EH (cell line): ENCODE data around the gene L1CAM.

Source experiments
- DNase-seq: peaks from one replicate; pipeline ENCODE4 v3.0.0-alpha.2; 2015; ENCODE audit warnings: low read depth

L1CAM gene

GRCh38 chrX:153862369-153863250 lies 23.4 kb downstream of the L1CAM start:
- no peak for DNase-seq

- DNase-seq: no peak
Measured at GRCh38 chrX:153861733-153862310, 24.2 kb downstream of the L1CAM start.

GRCh38 chrX:153861151-153861550 lies 24.8 kb downstream of the L1CAM start:
- DNase-seq: no peak

GRCh38 chrX:153857348-153857903 lies 28.5 kb downstream of the L1CAM start:
- DNase-seq: no peak

- no peak for DNase-seq
Measured at GRCh38 chrX:153854702-153855101, 31.3 kb downstream of the L1CAM start.

GRCh38 chrX:153853902-153854267 lies 32.1 kb downstream of the L1CAM start:
- DNase-seq: no peak

GRCh38 chrX:153853180-153853901 lies 32.6 kb downstream of the L1CAM start:
- DNase-seq: no peak

GRCh38 chrX:153851981-153852380 lies 34.0 kb downstream of the L1CAM start:
- no peak for DNase-seq

- no peak for DNase-seq
Measured at GRCh38 chrX:153848325-153848724, 37.6 kb downstream of the L1CAM start.

GRCh38 chrX:153845842-153846241 lies 40.1 kb downstream of the L1CAM start:
- peak; percentile 19 for DNase-seq

GRCh38 chrX:153845195-153845594 lies 40.8 kb downstream of the L1CAM start:
- DNase-seq: no peak

GRCh38 chrX:153844509-153845082 lies 41.4 kb downstream of the L1CAM start:
- DNase-seq: no peak

GRCh38 chrX:153836921-153837320 lies 49.1 kb downstream of the L1CAM start:
- DNase-seq: no peak

- DNase-seq: no peak
Measured at GRCh38 chrX:153832728-153833127, 53.2 kb downstream of the L1CAM start.

- DNase-seq: no peak
Measured at GRCh38 chrX:153831429-153832150, 54.4 kb downstream of the L1CAM start.

- no peak for DNase-seq
Measured at GRCh38 chrX:153830640-153831428, 55.1 kb downstream of the L1CAM start.

- no peak for DNase-seq
Measured at GRCh38 chrX:153829799-153830639, 56.0 kb downstream of the L1CAM start, which contains the start of gene PDZD4. PDZD4 (minus strand) TSS chrX:153830544; CDS start chrX:153830298, 246 bp downstream.

GRCh38 chrX:153829549-153829798 lies 56.5 kb downstream of the L1CAM start:
- DNase-seq: no peak

GRCh38 chrX:153828723-153829548 lies 57.0 kb downstream of the L1CAM start:
- DNase-seq: peak; percentile 64
